ENCODE data around the gene SH3RF1. TPM values are rescaled to one million over a fixed set of nuclear protein-coding genes. Genes with fewer than 3 reads are reported as not detected.

SH3RF1 gene
- total RNA-seq, 2 donors from 2014 or later: 37.6 to 68.8 TPM

DNA sequence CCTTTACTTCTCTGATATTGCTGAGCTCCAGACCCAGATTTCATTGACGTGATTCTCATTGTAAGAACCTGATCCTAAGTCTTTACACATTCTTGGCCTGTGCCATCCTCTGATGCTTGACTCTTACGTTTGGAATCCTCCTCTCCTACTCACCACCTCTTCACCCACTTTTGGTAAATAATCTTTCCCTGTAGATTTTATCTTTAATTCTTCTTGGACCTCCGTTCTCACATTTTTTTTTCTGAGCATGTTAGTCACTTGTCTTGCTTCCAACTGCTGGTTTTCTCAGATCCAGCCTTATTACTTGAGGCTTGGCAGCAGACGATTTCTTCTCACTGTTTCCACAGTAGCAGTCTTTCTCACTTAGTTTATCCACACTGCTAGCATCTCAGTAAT is 12.4 kb upstream of the SH3RF1 start:
- WGBS, 2 experiments (ENCODE audit: insufficient coverage in 1 of 2, insufficient read length in 1 of 2): 91 to 98% methylated on average over 4 of the region's 4 CpGs
- DNase-seq: no peak
- H3K9me3 ChIP-seq (ENCODE audit: control insufficient read depth, low read length): peaks cover 5% of the 10 kb centered on the region
- no peaks in the 10 kb centered on the region for H3K27me3 ChIP-seq (ENCODE audit: control insufficient read depth, insufficient read depth, low read length, poor library complexity, severe bottlenecking)
- H3K4me1 ChIP-seq (ENCODE audit: control insufficient read depth, insufficient read depth, low read length): no peaks in the 10 kb centered on the region
- H3K9ac ChIP-seq (ENCODE audit: extremely low read depth, low read length, poor library complexity, severe bottlenecking): no peak overlapping the region
- peaks cover 6% of the 10 kb centered on the region for H3K9me3 Mint-ChIP-seq
- H3K36me3 Mint-ChIP-seq (ENCODE audit: low read depth): peaks cover 4% of the 10 kb centered on the region
- no peaks in the 10 kb centered on the region for H3K27me3 Mint-ChIP-seq (ENCODE audit: insufficient read depth)
- H3K36me3 ChIP-seq (ENCODE audit: control insufficient read depth, insufficient read depth, low read length): no peaks in the 10 kb centered on the region
- no peak overlapping the region for H3K27ac ChIP-seq (ENCODE audit: low read depth, low read length)
- H3K4me3 Mint-ChIP-seq: no peak overlapping the region
- TF ChIP-seq, protein P1, sequence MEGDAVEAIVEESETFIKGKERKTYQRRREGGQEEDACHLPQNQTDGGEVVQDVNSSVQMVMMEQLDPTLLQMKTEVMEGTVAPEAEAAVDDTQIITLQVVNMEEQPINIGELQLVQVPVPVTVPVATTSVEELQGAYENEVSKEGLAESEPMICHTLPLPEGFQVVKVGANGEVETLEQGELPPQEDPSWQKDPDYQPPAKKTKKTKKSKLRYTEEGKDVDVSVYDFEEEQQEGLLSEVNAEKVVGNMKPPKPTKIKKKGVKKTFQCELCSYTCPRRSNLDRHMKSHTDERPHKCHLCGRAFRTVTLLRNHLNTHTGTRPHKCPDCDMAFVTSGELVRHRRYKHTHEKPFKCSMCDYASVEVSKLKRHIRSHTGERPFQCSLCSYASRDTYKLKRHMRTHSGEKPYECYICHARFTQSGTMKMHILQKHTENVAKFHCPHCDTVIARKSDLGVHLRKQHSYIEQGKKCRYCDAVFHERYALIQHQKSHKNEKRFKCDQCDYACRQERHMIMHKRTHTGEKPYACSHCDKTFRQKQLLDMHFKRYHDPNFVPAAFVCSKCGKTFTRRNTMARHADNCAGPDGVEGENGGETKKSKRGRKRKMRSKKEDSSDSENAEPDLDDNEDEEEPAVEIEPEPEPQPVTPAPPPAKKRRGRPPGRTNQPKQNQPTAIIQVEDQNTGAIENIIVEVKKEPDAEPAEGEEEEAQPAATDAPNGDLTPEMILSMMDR (conservative IDR thresholded peaks at IDR 0.05): no peak
- H3K4me1 Mint-ChIP-seq: no peaks in the 10 kb centered on the region
- H3K27ac Mint-ChIP-seq: no peak overlapping the region
- H3K4me3 ChIP-seq (ENCODE audit: low read length): no peak overlapping the region

DNA sequence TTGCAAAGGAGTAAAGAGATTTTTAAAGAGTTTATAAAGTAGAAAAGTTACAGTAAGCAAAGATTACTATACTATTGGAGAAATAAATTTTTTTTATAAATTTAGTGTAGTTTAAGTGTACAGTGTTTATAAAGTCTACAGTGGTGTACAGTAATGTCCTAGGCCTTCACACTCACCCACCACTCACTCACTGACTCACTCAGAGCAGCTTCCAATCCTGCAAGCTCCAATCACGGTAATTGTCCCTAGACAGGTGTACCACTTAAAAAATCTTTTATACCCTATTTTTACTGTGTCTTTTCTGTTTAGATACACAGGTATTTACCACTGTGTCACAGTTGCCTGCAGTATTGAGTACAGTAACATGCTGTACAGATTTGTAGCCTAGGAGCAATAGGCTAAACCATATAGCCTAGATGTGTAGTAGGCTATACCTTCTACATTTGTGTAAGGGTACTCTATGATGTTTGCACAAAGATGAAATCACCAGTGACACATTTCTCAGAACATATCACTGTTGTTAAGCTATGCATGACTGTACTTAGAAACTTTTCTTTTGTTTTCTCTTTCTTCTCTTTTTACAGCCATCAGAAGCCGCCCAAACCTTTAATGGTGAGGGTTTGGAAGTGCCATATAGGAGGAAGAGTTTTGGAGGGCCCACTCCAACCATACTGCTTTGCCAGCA is 11.8 kb upstream of the SH3RF1 start:
- no peak for DNase-seq
- Histone ChIP-seq H3K4me3 (ENCODE audit: low read length) (no peak overlapping the region), H3K27me3 (ENCODE audit: control insufficient read depth, insufficient read depth, low read length, poor library complexity, severe bottlenecking) (no peaks in the 10 kb centered on the region), H3K36me3 (ENCODE audit: control insufficient read depth, insufficient read depth, low read length) (no peaks in the 10 kb centered on the region), H3K9ac (ENCODE audit: extremely low read depth, low read length, poor library complexity, severe bottlenecking) (no peak overlapping the region), H3K27ac (ENCODE audit: low read depth, low read length) (no peak overlapping the region), H3K4me1 (ENCODE audit: control insufficient read depth, insufficient read depth, low read length) (no peaks in the 10 kb centered on the region), H3K9me3 (ENCODE audit: control insufficient read depth, low read length) (peaks cover 5% of the 10 kb centered on the region)
- H3K36me3 Mint-ChIP-seq (ENCODE audit: low read depth): peaks cover 4% of the 10 kb centered on the region
- no peaks in the 10 kb centered on the region for H3K27me3 Mint-ChIP-seq (ENCODE audit: insufficient read depth)
- H3K4me3 Mint-ChIP-seq: no peak overlapping the region
- WGBS, 2 experiments (ENCODE audit: insufficient coverage in 1 of 2, insufficient read length in 1 of 2): 83 to 100% methylated on average over 1 of the region's 2 CpGs
- no peak overlapping the region for H3K27ac Mint-ChIP-seq
- no peaks in the 10 kb centered on the region for H3K4me1 Mint-ChIP-seq
- H3K9me3 Mint-ChIP-seq: peaks cover 6% of the 10 kb centered on the region
- TF ChIP-seq, protein P1 (conservative IDR thresholded peaks at IDR 0.05): no peak

DNA sequence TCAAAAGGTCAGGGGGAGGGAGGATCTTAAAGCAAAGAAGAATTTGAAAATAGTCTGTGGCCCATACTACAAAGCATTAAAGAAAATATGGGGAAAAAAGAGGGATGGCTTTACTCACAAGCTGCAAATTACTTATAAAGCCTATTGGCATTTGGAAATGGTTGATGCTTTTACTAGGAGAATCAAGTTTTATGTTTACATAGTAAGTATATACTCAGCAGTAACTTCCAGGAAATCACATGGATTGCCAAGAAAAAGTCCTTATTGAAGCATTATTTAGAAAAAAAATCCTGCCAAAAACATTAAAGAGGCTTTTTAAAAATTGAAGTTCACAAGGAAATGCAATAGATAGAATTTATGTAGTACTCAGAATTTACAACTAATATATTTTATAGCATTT is 8.4 kb upstream of the SH3RF1 start:
- H3K4me1 ChIP-seq (ENCODE audit: control insufficient read depth, insufficient read depth, low read length): no peaks in the 10 kb centered on the region
- DNase-seq: no peak
- TF ChIP-seq, protein P1 (conservative IDR thresholded peaks at IDR 0.05): no peak
- H3K27me3 ChIP-seq (ENCODE audit: control insufficient read depth, insufficient read depth, low read length, poor library complexity, severe bottlenecking): no peaks in the 10 kb centered on the region
- no peaks in the 10 kb centered on the region for H3K36me3 ChIP-seq (ENCODE audit: control insufficient read depth, insufficient read depth, low read length)
- H3K9ac ChIP-seq (ENCODE audit: extremely low read depth, low read length, poor library complexity, severe bottlenecking): no peak overlapping the region
- no peak overlapping the region for H3K27ac ChIP-seq (ENCODE audit: low read depth, low read length)
- Mint-ChIP-seq H3K4me1 (peaks cover 5% of the 10 kb centered on the region), H3K4me3 (no peak overlapping the region), H3K9me3 (no peaks in the 10 kb centered on the region), H3K27me3 (ENCODE audit: insufficient read depth) (no peaks in the 10 kb centered on the region), H3K27ac (no peak overlapping the region), H3K36me3 (ENCODE audit: low read depth) (no peaks in the 10 kb centered on the region)
- no peak overlapping the region for H3K4me3 ChIP-seq (ENCODE audit: low read length)
- H3K9me3 ChIP-seq (ENCODE audit: control insufficient read depth, low read length): no peaks in the 10 kb centered on the region

Measured in endodermal cell (in vitro differentiated cells).